Ammon's horn (tissue), 1 donor: ENCODE results near the gene HES1.
"Not testable (repeated sequence)": the region's sequence is repeated elsewhere in the genome, so short reads cannot be mapped to it uniquely, and the experiment has no call there.

Experiments used
- DNase-seq: peaks from one replicate; pipeline ENCODE4 v3.0.0-alpha.2; 2016; ENCODE audit warnings: low spot score

HES1 gene

GRCh38 chr3:194128202-194128918 is 7.6 kb upstream of the HES1 start:
- DNase-seq, result no peak

GRCh38 chr3:194128919-194129295 is 7.0 kb upstream of the HES1 start:
- DNase-seq, result not testable (repeated sequence)

GRCh38 chr3:194129581-194130133 is 6.3 kb upstream of the HES1 start:
- DNase-seq, result peak; percentile 50

- DNase-seq, result no peak
Observed at GRCh38 chr3:194130188-194130587, 5.8 kb upstream of the HES1 start.

GRCh38 chr3:194130807-194131589 is 5.0 kb upstream of the HES1 start:
- DNase-seq, result peak; percentile 58

- no peak for DNase-seq
Observed at GRCh38 chr3:194132465-194133286, 3.3 kb upstream of the HES1 start.

- no peak for DNase-seq
Observed at GRCh38 chr3:194133661-194134230, 2.2 kb upstream of the HES1 start.

GRCh38 chr3:194134231-194134756 is 1.7 kb upstream of the HES1 start:
- no peak for DNase-seq

- DNase-seq, result peak; percentile 84
Observed at GRCh38 chr3:194134757-194135515, 1.0 kb upstream of the HES1 start.

GRCh38 chr3:194135516-194135805 is 487 bp upstream of the HES1 start:
- no peak for DNase-seq

GRCh38 chr3:194136519-194137007 is 615 bp downstream of the HES1 start:
- DNase-seq, result no peak

- no peak for DNase-seq
Observed at GRCh38 chr3:194137008-194137505, 1.1 kb downstream of the HES1 start.

- DNase-seq, result peak; percentile 47
Observed at GRCh38 chr3:194137506-194138474, 1.8 kb downstream of the HES1 start.

- no peak for DNase-seq
Observed at GRCh38 chr3:194138732-194139070, 2.8 kb downstream of the HES1 start.

- no peak for DNase-seq
Observed at GRCh38 chr3:194139071-194139813, 3.3 kb downstream of the HES1 start.

GRCh38 chr3:194139814-194140391 is 4.0 kb downstream of the HES1 start:
- DNase-seq, result no peak

GRCh38 chr3:194140520-194141414 is 4.8 kb downstream of the HES1 start:
- DNase-seq, result no peak
